IMR-90 (cell line): Measurements from ENCODE around the gene MECP2. TPM values are rescaled to one million over a fixed set of nuclear protein-coding genes. Genes with fewer than 3 reads are reported as not detected.

Experiments
- ATAC-seq: fragments of 200-7000 bp; cut with Tn5 transposase; 2 replicates; pipeline ENCODE4 v1.9.1; 2020; ENCODE audit warnings: low read depth, mild to moderate bottlenecking, moderate library complexity
- BruUV-seq: library from RNA; stranded (reverse); fragments of 400-500 nt; replicated peaks from 2 replicates; lab custom pipeline; 2021; lab: Mats Ljungman, UMichigan
- CTCF ChIA-PET: fragments of 300-600 bp; formaldehyde crosslinking; extraction: SDS; loops from one replicate; lab custom pipeline; 2021; ENCODE audit warnings: antibody characterized with exemption; lab: Yijun Ruan, JAX
- POLR2A ChIA-PET: fragments of 300-600 bp; sonication (Branson Sonifier 250); formaldehyde crosslinking; loops from one replicate; lab custom pipeline; 2022; ENCODE audit warnings: antibody characterized with exemption; ENCODE audit not compliant: unreplicated experiment; lab: Charles Lee
- DNase-seq: peaks from one replicate; pipeline ENCODE4 v3.0.0; 2013
- H2AFZ ChIP-seq: replicated peaks from 2 replicates; pipeline ENCODE3; 2013; ENCODE audit warnings: low read length, mild to moderate bottlenecking; ENCODE audit not compliant: poor library complexity
- H2AK5ac ChIP-seq: 2 replicates; pipeline ENCODE4 v1.6.1; 2013; ENCODE audit warnings: low read depth, low read length, inconsistent platforms
- H2AK9ac ChIP-seq: replicated peaks from 2 replicates; pipeline ENCODE3; 2013; ENCODE audit warnings: mild to moderate bottlenecking, low read depth, low read length, moderate library complexity; ENCODE audit not compliant: poor library complexity
- H2BK120ac ChIP-seq: 2 replicates; pipeline ENCODE4 v1.6.1; 2013; ENCODE audit warnings: low read depth, low read length, inconsistent platforms
- H2BK15ac ChIP-seq: 3 replicates; pipeline ENCODE4 v1.6.1; 2013; ENCODE audit warnings: low read depth, low read length, inconsistent platforms
- H2BK20ac ChIP-seq: 2 replicates; pipeline ENCODE4 v1.6.1; 2013; ENCODE audit warnings: low read depth, mild to moderate bottlenecking, inconsistent platforms, low read length, moderate library complexity
- H2BK5ac ChIP-seq: 2 replicates; pipeline ENCODE4 v1.6.1; 2013; ENCODE audit warnings: mild to moderate bottlenecking, low read depth, low read length, inconsistent platforms; ENCODE audit not compliant: poor library complexity, severe bottlenecking
- H3K14ac ChIP-seq: replicated peaks from 2 replicates; pipeline ENCODE4 v1.6.1; 2013; ENCODE audit warnings: low read depth, low read length, inconsistent platforms
- H3K18ac ChIP-seq: 2 replicates; pipeline ENCODE4 v1.6.1; 2013; ENCODE audit warnings: low read depth, low read length, control low read depth
- H3K23ac ChIP-seq: 2 replicates; pipeline ENCODE4 v1.6.1; 2013; ENCODE audit warnings: low read depth, low read length, inconsistent platforms
- H3K27ac ChIP-seq: 2 replicates; pipeline ENCODE4 v1.5.1; 2013; ENCODE audit warnings: mild to moderate bottlenecking, control low read depth, low read length; ENCODE audit not compliant: insufficient read depth
- H3K27me3 ChIP-seq: 2 replicates; pipeline ENCODE4 v1.6.1; 2013; ENCODE audit warnings: low read length; ENCODE audit not compliant: control insufficient read depth, insufficient read depth
- H3K36me3 ChIP-seq: 2 replicates; pipeline ENCODE4 v1.6.1; 2013; ENCODE audit warnings: low read length, mixed read lengths; ENCODE audit not compliant: control insufficient read depth, insufficient read depth
- H3K4ac ChIP-seq: 2 replicates; pipeline ENCODE4 v1.6.1; 2013; ENCODE audit warnings: low read depth, low read length, inconsistent platforms
- H3K4me1 ChIP-seq: 2 replicates; pipeline ENCODE4 v1.6.1; 2013; ENCODE audit warnings: low read length, mixed read lengths; ENCODE audit not compliant: control insufficient read depth, insufficient read depth
- H3K4me2 ChIP-seq: 2 replicates; pipeline ENCODE4 v1.6.1; 2013; ENCODE audit warnings: low read depth, mild to moderate bottlenecking, control low read depth, low read length, moderate library complexity
- H3K4me3 ChIP-seq: 2 replicates; pipeline ENCODE4 v1.5.1; 2013; ENCODE audit warnings: low read depth, mild to moderate bottlenecking, control low read depth, low read length, moderate library complexity; ENCODE audit not compliant: insufficient read depth
- H3K56ac ChIP-seq: 2 replicates; pipeline ENCODE4 v1.6.1; 2013; ENCODE audit warnings: low read length, inconsistent platforms; ENCODE audit not compliant: insufficient read depth; ENCODE audit errors: extremely low read depth
- H3K79me1 ChIP-seq, 2 experiments: 2 replicates each; pipeline ENCODE4 v1.6.1; 2013; ENCODE audit warnings: low read length in 2 of 2, inconsistent platforms in 1 of 2, low read depth in 1 of 2
- H3K9ac ChIP-seq: 2 replicates; pipeline ENCODE4 v1.6.1; 2013; ENCODE audit warnings: low read depth, low read length, control low read depth
- H3K9me1 ChIP-seq: 2 replicates; pipeline ENCODE4 v1.6.1; 2013; ENCODE audit warnings: low read length, inconsistent platforms; ENCODE audit not compliant: insufficient read depth
- H3K9me3 ChIP-seq: 2 replicates; pipeline ENCODE4 v1.6.1; 2013; ENCODE audit warnings: low read length; ENCODE audit not compliant: control insufficient read depth, insufficient read depth
- H4K20me1 ChIP-seq: 2 replicates; pipeline ENCODE4 v1.6.1; 2013; ENCODE audit warnings: low read length, inconsistent platforms; ENCODE audit not compliant: insufficient read depth
- H4K5ac ChIP-seq: 2 replicates; pipeline ENCODE4 v1.6.1; 2013; ENCODE audit warnings: mild to moderate bottlenecking, low read depth, low read length, control low read depth
- H4K8ac ChIP-seq, 2 experiments: 2 replicates each; pipeline ENCODE4 v1.6.1; 2013; ENCODE audit warnings: low read depth in 2 of 2, low read length in 2 of 2, control low read depth in 1 of 2, inconsistent platforms in 1 of 2
- H4K91ac ChIP-seq: 2 replicates; pipeline ENCODE4 v1.6.1; 2013; ENCODE audit warnings: low read depth, low read length, inconsistent platforms; ENCODE audit not compliant: insufficient read depth
- BHLHE40 ChIP-seq: fragments of 150-350 bp; IDR thresholded peaks from 2 replicates; pipeline ENCODE4 v1.6.1; 2016; ENCODE audit warnings: mild to moderate bottlenecking, low read depth, low read length
- CEBPB ChIP-seq: IDR thresholded peaks from 2 replicates; pipeline ENCODE4 v1.6.1; 2012; ENCODE audit warnings: low read depth, low read length, improper control_type of control experiment
- CHD1 ChIP-seq: IDR thresholded peaks from 2 replicates; pipeline ENCODE4 v1.6.1; 2012; ENCODE audit warnings: low read depth, low read length, improper control_type of control experiment
- FOS ChIP-seq: fragments of 150-350 bp; IDR thresholded peaks from 2 replicates; pipeline ENCODE4 v1.6.1; 2016; ENCODE audit warnings: low read depth, low read length
- MAFK ChIP-seq: IDR thresholded peaks from 2 replicates; pipeline ENCODE4 v1.6.1; 2012; ENCODE audit warnings: low read depth, low read length, improper control_type of control experiment
- MAZ ChIP-seq: IDR thresholded peaks from 2 replicates; pipeline ENCODE4 v1.6.1; 2012; ENCODE audit warnings: low read depth, mild to moderate bottlenecking, low read length, improper control_type of control experiment, moderate library complexity, borderline replicate concordance
- MXI1 ChIP-seq: IDR thresholded peaks from 2 replicates; pipeline ENCODE4 v1.6.1; 2012; ENCODE audit warnings: low read depth, mild to moderate bottlenecking, low read length, moderate library complexity, borderline replicate concordance
- NFE2L2 ChIP-seq: fragments of 150-350 bp; IDR thresholded peaks from 2 replicates; pipeline ENCODE4 v1.6.1; 2016; ENCODE audit warnings: low read depth, mild to moderate bottlenecking, low read length
- POLR2A ChIP-seq: IDR thresholded peaks from 2 replicates; pipeline ENCODE4 v1.6.1; 2012; ENCODE audit warnings: mild to moderate bottlenecking, low read depth, low read length
- RAD21 ChIP-seq: IDR thresholded peaks from 2 replicates; pipeline ENCODE4 v1.6.1; 2012; ENCODE audit warnings: low read length, improper control_type of control experiment
- RCOR1 ChIP-seq: IDR thresholded peaks from 2 replicates; pipeline ENCODE4 v1.6.1; 2012; ENCODE audit warnings: mild to moderate bottlenecking, low read length, improper control_type of control experiment; ENCODE audit not compliant: insufficient replicate concordance
- SMC3 ChIP-seq: fragments of 150-350 bp; IDR thresholded peaks from 2 replicates; pipeline ENCODE4 v1.6.1; 2016; ENCODE audit warnings: low read depth, mild to moderate bottlenecking, antibody characterized with exemption, low read length, moderate library complexity
- WGBS, 2 experiments: methylation state at CpG; one replicate each; pipeline versions ENCODE4 v1.1.5 to v1.1.7; 2013; ENCODE audit warnings: missing lambda C conversion rate in 2 of 2; ENCODE audit not compliant: insufficient read length in 1 of 2; ENCODE audit errors: extremely low coverage in 2 of 2; 5-methylcytosine and 5-hydroxymethylcytosine counted together
- dilution Hi-C: fragments of 300-500 bp; cut with HindIII; formaldehyde crosslinking; loops from one replicate; pipeline ENCODE4 v1.14.3; 2018; ENCODE audit warnings: low sequenced_read_pairs; ENCODE audit not compliant: unreplicated experiment
- in situ Hi-C: fragments of 300-500 bp; cut with MboI; formaldehyde crosslinking; loops from 3 replicates; pipeline ENCODE4 v1.14.3; 2019; ENCODE audit warnings: low sequenced_read_pairs, inconsistent platforms, mixed read lengths
- intact Hi-C: fragments of 100-400 bp; cut with micrococcal nuclease; formaldehyde crosslinking; loops from 2 replicates; pipeline ENCODE4 v1.10.0; 2022
- polyA plus RNA-seq, 3 experiments: library from polyadenylated mRNA; depleted of rRNA; stranded (reverse); fragments of >200 nt; gene quantifications; 2 replicates each; pipeline ENCODE4 v1.2.3, GENCODE V29; 2012; ENCODE audit warnings: low replicate concordance in 1 of 3
- total RNA-seq: library from RNA; depleted of rRNA; stranded (reverse); fragments of >200 nt; gene quantifications from 2 replicates; pipeline ENCODE4 v1.2.3, GENCODE V29; 2012
- TF ChIP-seq, protein P1 (sequence below): conservative IDR thresholded peaks from 2 replicates; pipeline ENCODE4 v1.5.1; 2012; ENCODE audit warnings: mild to moderate bottlenecking, low read depth, low read length, improper control_type of control experiment
- TF ChIP-seq, protein P2 (sequence below): fragments of 150-350 bp; IDR thresholded peaks from 2 replicates; pipeline ENCODE4 v1.6.1; 2017; ENCODE audit warnings: mild to moderate bottlenecking, antibody characterized with exemption, low read length, low read depth
- TF ChIP-seq, protein P3 (sequence below): fragments of 150-350 bp; IDR thresholded peaks from 2 replicates; pipeline ENCODE4 v1.6.1; 2016; ENCODE audit warnings: low read depth, mild to moderate bottlenecking, low read length, moderate library complexity, borderline replicate concordance

Gene MECP2
- total and polyA plus RNA-seq, 2 of the 4 experiments (the other 2 are of a cell fraction): 8.4 to 10.1 TPM

DNA sequence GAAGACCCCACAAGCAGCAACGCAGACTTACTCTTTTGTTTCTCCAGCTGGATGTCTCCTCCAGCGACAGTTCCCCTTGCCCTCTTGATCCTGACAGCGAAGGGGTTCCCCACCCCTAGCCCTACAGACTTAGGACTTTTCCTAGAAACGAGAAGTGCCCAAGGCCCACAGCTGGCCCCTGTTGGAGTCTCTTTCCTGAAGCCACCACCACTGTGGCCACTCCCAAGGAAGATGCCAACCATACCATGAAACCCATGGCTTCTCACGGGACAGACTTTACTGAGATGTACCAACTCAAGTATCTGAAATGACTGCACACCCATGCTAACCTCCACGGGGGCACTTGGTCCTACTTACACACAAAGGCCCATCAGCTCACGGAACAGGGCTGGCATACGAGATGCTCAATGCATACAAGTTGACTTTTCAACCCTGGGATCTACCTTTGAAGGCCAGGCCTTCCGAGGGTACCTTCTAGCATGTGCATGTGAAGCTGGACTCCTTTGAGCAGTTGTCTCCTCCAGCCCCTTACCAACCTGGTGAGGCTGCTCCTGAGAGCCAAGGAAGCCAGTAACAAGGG lies 76.9 kb downstream of the MECP2 start:
- dilution Hi-C loops: no loop called here
- no peak for TF ChIP-seq MAZ
- TF ChIP-seq, protein P1, sequence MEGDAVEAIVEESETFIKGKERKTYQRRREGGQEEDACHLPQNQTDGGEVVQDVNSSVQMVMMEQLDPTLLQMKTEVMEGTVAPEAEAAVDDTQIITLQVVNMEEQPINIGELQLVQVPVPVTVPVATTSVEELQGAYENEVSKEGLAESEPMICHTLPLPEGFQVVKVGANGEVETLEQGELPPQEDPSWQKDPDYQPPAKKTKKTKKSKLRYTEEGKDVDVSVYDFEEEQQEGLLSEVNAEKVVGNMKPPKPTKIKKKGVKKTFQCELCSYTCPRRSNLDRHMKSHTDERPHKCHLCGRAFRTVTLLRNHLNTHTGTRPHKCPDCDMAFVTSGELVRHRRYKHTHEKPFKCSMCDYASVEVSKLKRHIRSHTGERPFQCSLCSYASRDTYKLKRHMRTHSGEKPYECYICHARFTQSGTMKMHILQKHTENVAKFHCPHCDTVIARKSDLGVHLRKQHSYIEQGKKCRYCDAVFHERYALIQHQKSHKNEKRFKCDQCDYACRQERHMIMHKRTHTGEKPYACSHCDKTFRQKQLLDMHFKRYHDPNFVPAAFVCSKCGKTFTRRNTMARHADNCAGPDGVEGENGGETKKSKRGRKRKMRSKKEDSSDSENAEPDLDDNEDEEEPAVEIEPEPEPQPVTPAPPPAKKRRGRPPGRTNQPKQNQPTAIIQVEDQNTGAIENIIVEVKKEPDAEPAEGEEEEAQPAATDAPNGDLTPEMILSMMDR: no peak
- no peak for TF ChIP-seq CHD1
- no peak for TF ChIP-seq MXI1
- TF ChIP-seq, protein P2, sequence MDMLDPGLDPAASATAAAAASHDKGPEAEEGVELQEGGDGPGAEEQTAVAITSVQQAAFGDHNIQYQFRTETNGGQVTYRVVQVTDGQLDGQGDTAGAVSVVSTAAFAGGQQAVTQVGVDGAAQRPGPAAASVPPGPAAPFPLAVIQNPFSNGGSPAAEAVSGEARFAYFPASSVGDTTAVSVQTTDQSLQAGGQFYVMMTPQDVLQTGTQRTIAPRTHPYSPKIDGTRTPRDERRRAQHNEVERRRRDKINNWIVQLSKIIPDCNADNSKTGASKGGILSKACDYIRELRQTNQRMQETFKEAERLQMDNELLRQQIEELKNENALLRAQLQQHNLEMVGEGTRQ: no peak
- no peak for TF ChIP-seq RAD21
- TF ChIP-seq, protein P3, sequence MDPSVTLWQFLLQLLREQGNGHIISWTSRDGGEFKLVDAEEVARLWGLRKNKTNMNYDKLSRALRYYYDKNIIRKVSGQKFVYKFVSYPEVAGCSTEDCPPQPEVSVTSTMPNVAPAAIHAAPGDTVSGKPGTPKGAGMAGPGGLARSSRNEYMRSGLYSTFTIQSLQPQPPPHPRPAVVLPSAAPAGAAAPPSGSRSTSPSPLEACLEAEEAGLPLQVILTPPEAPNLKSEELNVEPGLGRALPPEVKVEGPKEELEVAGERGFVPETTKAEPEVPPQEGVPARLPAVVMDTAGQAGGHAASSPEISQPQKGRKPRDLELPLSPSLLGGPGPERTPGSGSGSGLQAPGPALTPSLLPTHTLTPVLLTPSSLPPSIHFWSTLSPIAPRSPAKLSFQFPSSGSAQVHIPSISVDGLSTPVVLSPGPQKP: no peak
- TF ChIP-seq MAFK: no peak
- TF ChIP-seq SMC3: no peak
- no peak for TF ChIP-seq CEBPB
- no peak for TF ChIP-seq POLR2A
- no peak for TF ChIP-seq BHLHE40
- TF ChIP-seq NFE2L2: no peak
- TF ChIP-seq RCOR1: no peak
- no peak for TF ChIP-seq FOS

More for the DNA sequence above, 76.9 kb downstream of the MECP2 start:
- Histone ChIP-seq H3K23ac (0 out of 2 replicates have a peak overlapping the region, but pooled peaks have one; percentile 45), H3K14ac (peak overlapping the region; percentile 55; the same call in 1 of the 2 replicates), H4K20me1 (no peaks in the 10 kb centered on the region), H4K8ac (peak overlapping the region; percentile 95 to 96), H2BK15ac (peak overlapping the region; percentile 18; the same call in 1 of the 3 replicates), H2BK20ac (no peak overlapping the region), H3K9ac (peak overlapping the region; percentile 83), H3K9me1 (no peaks in the 10 kb centered on the region), H3K56ac (peak overlapping the region; percentile 28; the same call in 1 of the 2 replicates), H4K91ac (peak overlapping the region; percentile 57), H3K36me3 (peaks cover 14% of the 10 kb centered on the region; the same call in 1 of the 2 replicates), H3K4me1 (peaks cover 24% of the 10 kb centered on the region), H3K79me1 (peaks cover 0 to 20% of the 10 kb centered on the region in 2 experiments; a peak in 2 of 4 replicates), H3K27me3 (no peaks in the 10 kb centered on the region; the same call in 1 of the 2 replicates), H2AK9ac (peak overlapping the region; percentile 97), H3K18ac (peak overlapping the region; percentile 27), H3K4me3 (peak overlapping the region; percentile 50), H2BK5ac (peak overlapping the region; percentile 88), H3K4me2 (peak overlapping the region; percentile 77), H2AFZ (peak overlapping the region; percentile 81), H4K5ac (peak overlapping the region; percentile 87), H3K4ac (peak overlapping the region; percentile 85), H2AK5ac (peak overlapping the region; percentile 71), H3K27ac (peak overlapping the region; percentile 93), H3K9me3 (no peaks in the 10 kb centered on the region), H2BK120ac (peak overlapping the region; percentile 16; the same call in 1 of the 2 replicates)
- no peak for ATAC-seq
- POLR2A ChIA-PET: no interaction called here
- BruUV-seq: no TSS peak
- intact Hi-C loops: no loop called here
- CTCF ChIA-PET: no interaction called here
- no peak for DNase-seq
- WGBS, 2 experiments: 65% methylated on average over 4 of the region's 9 CpGs; no CpG with 5 or more reads in 1 of the 2 experiments
- in situ Hi-C loops: no loop called here
